ENCODE results near the gene KDR.

The KDR gene

DNA sequence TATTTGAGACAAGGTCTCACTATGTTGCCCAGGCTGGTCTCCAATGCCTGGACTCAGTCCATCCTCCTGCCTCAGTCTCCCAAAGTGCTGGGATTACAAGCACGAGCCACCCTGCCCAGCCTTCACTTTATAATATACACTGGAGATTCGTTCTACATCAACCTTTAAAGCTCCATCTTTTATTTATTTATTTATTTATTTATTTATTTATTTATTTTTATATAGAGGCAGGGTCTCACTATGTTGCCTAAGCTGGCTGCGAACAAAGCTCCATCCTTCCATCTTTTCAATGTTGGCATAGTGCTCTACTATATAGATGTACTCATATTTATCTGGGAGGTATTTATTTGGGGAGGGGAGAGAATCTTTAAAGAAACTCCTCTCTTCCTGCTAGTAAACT lies 1.7 kb upstream of the KDR start:
- no peak for DNase-seq
- Histone ChIP-seq H3K36me3 (no peaks in the 10 kb centered on the region), H3K9me3 (no peaks in the 10 kb centered on the region), H3K4me1 (no peaks in the 10 kb centered on the region), H3K4me3 (ENCODE audit: low read depth, low read length) (no peak overlapping the region), H3K27me3 (peaks cover 12% of the 10 kb centered on the region)
- no peak for TF ChIP-seq CTCF (IDR thresholded peaks at IDR 0.05; ENCODE audit: low read depth, low read length)

GRCh38 chr4:55125763-55126541 lies 557 bp upstream of the KDR start:
- Histone ChIP-seq H3K36me3 (no peaks in the 10 kb centered on the region), H3K27me3 (peaks cover 12% of the 10 kb centered on the region), H3K4me3 (ENCODE audit: low read depth, low read length) (peak overlapping the region; percentile 37), H3K4me1 (no peaks in the 10 kb centered on the region), H3K9me3 (no peaks in the 10 kb centered on the region)
- DNase-seq, result no peak
- no peak for TF ChIP-seq CTCF (IDR thresholded peaks at IDR 0.05; ENCODE audit: low read depth, low read length)

- Histone ChIP-seq H3K27me3 (peaks cover 12% of the 10 kb centered on the region), H3K4me3 (ENCODE audit: low read depth, low read length) (no peak overlapping the region)
- no peak for TF ChIP-seq CTCF (IDR thresholded peaks at IDR 0.05; ENCODE audit: low read depth, low read length)
Measured at GRCh38 chr4:55124322-55125076, 896 bp downstream of the KDR start.

DNA sequence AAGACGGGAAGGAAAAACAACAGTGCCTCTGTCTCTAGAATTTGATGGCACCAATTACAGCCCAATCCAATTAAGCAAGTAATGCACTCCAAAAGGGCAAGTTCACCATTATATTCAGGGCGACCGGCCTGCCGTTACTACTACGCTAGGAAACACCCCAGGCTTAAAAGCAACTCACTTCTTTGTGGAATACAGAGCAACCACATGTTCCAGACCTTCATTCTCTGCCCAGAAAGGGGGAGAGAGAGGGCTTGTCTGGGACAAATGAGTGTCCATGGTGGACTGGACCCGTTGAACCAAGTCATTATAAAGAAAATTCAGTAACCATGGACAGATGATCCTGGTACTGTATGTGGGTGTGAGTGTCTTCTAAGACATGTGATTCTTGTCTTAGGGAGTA lies 1.6 kb downstream of the KDR start:
- no peak for TF ChIP-seq CTCF (IDR thresholded peaks at IDR 0.05; ENCODE audit: low read depth, low read length)
- DNase-seq, result no peak
- no peaks in the 10 kb centered on the region for H3K4me1 ChIP-seq
- H3K9me3 ChIP-seq, result no peaks in the 10 kb centered on the region
- H3K36me3 ChIP-seq, result no peaks in the 10 kb centered on the region
- peaks cover 12% of the 10 kb centered on the region for H3K27me3 ChIP-seq
- no peak overlapping the region for H3K4me3 ChIP-seq (ENCODE audit: low read depth, low read length)

More at GRCh38 chr4:55124322-55125076, 896 bp downstream of the KDR start:
- H3K9me3 ChIP-seq, result no peaks in the 10 kb centered on the region
- peak; percentile 6 for DNase-seq
- no peaks in the 10 kb centered on the region for H3K4me1 ChIP-seq
- no peaks in the 10 kb centered on the region for H3K36me3 ChIP-seq

GRCh38 chr4:55122235-55122634 lies 3.2 kb downstream of the KDR start:
- Histone ChIP-seq H3K9me3 (no peaks in the 10 kb centered on the region), H3K4me1 (no peaks in the 10 kb centered on the region), H3K27me3 (peaks cover 12% of the 10 kb centered on the region), H3K36me3 (no peaks in the 10 kb centered on the region), H3K4me3 (ENCODE audit: low read depth, low read length) (no peak overlapping the region)
- no peak for DNase-seq
- TF ChIP-seq CTCF (IDR thresholded peaks at IDR 0.05; ENCODE audit: low read depth, low read length), result no peak

DNA sequence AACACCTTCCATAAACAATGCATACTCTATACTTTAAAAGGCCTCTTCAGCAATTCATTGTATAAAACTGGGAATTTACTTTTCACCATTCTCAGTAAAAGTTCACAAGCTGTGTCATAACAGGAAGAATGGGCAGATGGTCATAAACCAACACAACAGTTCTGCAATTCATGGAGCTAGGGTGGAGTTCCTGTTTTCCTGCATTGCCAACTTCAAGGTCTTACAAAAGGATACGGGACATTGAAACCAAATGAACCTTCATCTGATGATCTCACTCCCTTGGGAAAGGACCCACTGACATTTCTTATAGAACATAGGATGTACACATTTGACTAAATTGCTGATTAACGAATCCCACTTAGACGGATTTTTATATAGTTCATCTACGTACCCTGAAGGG lies 4.1 kb downstream of the KDR start:
- Histone ChIP-seq H3K27me3 (peaks cover 12% of the 10 kb centered on the region), H3K4me1 (no peaks in the 10 kb centered on the region), H3K36me3 (no peaks in the 10 kb centered on the region), H3K4me3 (ENCODE audit: low read depth, low read length) (no peak overlapping the region), H3K9me3 (no peaks in the 10 kb centered on the region)
- no peak for DNase-seq
- TF ChIP-seq CTCF (IDR thresholded peaks at IDR 0.05; ENCODE audit: low read depth, low read length), result no peak

All from BE2C (cell line).